Testis (tissue), 3 donors: ENCODE measurements around the gene EIF4A3. TPM values are rescaled to one million over a fixed set of nuclear protein-coding genes. Genes with fewer than 3 reads are reported as not detected.

Experiments used
- DNase-seq: peaks from one replicate; pipeline ENCODE4 v3.0.0-alpha.2; 2019
- H3K27ac ChIP-seq, 2 donors: fragments of 200-600 bp; sonication (generic); one replicate each; pipeline ENCODE4 v1.5.1; 2019
- H3K27me3 ChIP-seq: fragments of 200-600 bp; sonication (generic); one replicate; pipeline ENCODE4 v1.5.1; 2019
- H3K36me3 ChIP-seq: fragments of 200-600 bp; sonication (generic); one replicate; pipeline ENCODE4 v1.5.1; 2017; ENCODE audit warnings: low read depth; ENCODE audit errors: missing control alignments
- H3K4me1 ChIP-seq: fragments of 200-600 bp; sonication (generic); one replicate; pipeline ENCODE4 v1.5.1; 2019
- H3K4me3 ChIP-seq, 2 donors: fragments of 200-600 bp; sonication (generic); one replicate each; pipeline ENCODE4 v1.5.1; 2017 to 2019
- H3K9me3 ChIP-seq: fragments of 200-600 bp; sonication (generic); one replicate; pipeline ENCODE4 v1.5.1; 2017
- POLR2A ChIP-seq: fragments of 450-650 bp; IDR thresholded peaks from one replicate; pipeline ENCODE4 v1.6.1; 2017; ENCODE audit warnings: antibody characterized with exemption, mild to moderate bottlenecking, moderate library complexity
- WGBS, 2 donors: methylation state at CpG; one replicate each; pipeline ENCODE4 v1.1.5; 2018; 5-methylcytosine and 5-hydroxymethylcytosine counted together
- intact Hi-C: fragments of 100-400 bp; cut with DNase I; formaldehyde crosslinking; loops from one replicate; pipeline ENCODE4 v1.15.1; 2023; ENCODE audit warnings: low total_unique reads
- polyA plus RNA-seq: library from polyadenylated mRNA; stranded (reverse); fragments of 350-450 nt; fragmentation: Illumina TruSeq; extraction: RNeasy Lipid Tissue Mini Kit (QIAGEN cat#74804); gene quantifications from one replicate; pipeline ENCODE4 v1.2.3, GENCODE V29; 2014; ENCODE audit warnings: low read depth, low replicate concordance; ENCODE audit not compliant: insufficient read depth
- total RNA-seq, 2 donors: library from RNA; depleted of rRNA; stranded (reverse); fragments of >200 nt; gene quantifications; one replicate each; pipeline ENCODE4 v1.2.3, GENCODE V29; 2016
- TF ChIP-seq, protein P1 (sequence below), 3 experiments: fragments of 450-650 bp in 2 of 3; fragments of 200-600 bp in 1 of 3; sonication (generic) in 1 of 3; IDR thresholded peaks; one replicate each; pipeline ENCODE4 v1.5.1; 2016 to 2019; ENCODE audit warnings: antibody characterized with exemption in 3 of 3, mild to moderate bottlenecking in 2 of 3, moderate library complexity in 1 of 3

Gene EIF4A3
- total and polyA plus RNA-seq, 3 donors from 2014 or later, result 67.1 to 99.3 (median 85.6) TPM

DNA sequence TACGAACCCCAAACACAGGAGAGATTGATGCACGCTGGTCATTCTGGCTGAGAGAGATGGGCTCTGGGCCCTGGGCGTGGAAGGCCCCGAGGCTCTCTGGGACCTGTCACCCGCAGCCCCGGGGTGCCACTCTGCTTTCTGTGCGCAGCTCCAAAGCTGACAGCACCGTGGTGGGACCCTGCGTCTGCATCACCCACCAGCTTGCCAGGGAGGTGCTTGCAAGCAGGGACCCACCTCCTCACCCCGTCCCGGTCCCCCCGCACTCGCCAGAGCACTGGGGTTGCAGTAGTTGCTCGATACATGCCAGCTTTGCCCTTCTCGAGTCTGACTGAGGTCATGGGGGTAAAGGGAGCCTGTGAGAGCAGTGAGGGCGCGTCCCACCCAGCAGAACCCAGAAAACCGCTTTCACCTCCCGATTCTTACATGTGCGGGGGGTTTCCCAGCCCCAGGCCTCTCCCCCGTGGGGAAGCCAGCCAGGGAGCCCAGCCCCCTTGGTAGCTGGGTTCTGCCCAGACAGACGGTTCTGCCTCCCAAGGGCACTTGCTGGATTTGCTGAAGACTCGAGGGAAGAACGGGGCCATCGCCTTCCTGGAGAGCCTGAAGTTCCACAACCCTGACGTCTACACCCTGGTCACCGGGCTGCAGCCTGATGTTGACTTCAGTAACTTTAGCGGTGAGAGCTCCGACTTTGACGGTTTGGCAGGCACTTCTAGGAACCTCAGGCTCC is 35.4 kb upstream of the EIF4A3 start:
- no peak for TF ChIP-seq POLR2A
- TF ChIP-seq, protein P1, sequence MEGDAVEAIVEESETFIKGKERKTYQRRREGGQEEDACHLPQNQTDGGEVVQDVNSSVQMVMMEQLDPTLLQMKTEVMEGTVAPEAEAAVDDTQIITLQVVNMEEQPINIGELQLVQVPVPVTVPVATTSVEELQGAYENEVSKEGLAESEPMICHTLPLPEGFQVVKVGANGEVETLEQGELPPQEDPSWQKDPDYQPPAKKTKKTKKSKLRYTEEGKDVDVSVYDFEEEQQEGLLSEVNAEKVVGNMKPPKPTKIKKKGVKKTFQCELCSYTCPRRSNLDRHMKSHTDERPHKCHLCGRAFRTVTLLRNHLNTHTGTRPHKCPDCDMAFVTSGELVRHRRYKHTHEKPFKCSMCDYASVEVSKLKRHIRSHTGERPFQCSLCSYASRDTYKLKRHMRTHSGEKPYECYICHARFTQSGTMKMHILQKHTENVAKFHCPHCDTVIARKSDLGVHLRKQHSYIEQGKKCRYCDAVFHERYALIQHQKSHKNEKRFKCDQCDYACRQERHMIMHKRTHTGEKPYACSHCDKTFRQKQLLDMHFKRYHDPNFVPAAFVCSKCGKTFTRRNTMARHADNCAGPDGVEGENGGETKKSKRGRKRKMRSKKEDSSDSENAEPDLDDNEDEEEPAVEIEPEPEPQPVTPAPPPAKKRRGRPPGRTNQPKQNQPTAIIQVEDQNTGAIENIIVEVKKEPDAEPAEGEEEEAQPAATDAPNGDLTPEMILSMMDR (IDR thresholded peaks at IDR 0.05), result no peak
- H3K27ac ChIP-seq, result no peak overlapping the region
- H3K4me1 ChIP-seq, result no peaks in the 10 kb centered on the region
- no peaks in the 10 kb centered on the region for H3K9me3 ChIP-seq
- intact Hi-C loops, result no loop called here
- no peak overlapping the region for H3K4me3 ChIP-seq
- no peaks in the 10 kb centered on the region for H3K36me3 ChIP-seq
- no peak for DNase-seq
- 89 to 91% methylated on average over 19 to 29 of the region's 30 CpGs for WGBS, 2 donors
- H3K27me3 ChIP-seq, result no peaks in the 10 kb centered on the region

DNA sequence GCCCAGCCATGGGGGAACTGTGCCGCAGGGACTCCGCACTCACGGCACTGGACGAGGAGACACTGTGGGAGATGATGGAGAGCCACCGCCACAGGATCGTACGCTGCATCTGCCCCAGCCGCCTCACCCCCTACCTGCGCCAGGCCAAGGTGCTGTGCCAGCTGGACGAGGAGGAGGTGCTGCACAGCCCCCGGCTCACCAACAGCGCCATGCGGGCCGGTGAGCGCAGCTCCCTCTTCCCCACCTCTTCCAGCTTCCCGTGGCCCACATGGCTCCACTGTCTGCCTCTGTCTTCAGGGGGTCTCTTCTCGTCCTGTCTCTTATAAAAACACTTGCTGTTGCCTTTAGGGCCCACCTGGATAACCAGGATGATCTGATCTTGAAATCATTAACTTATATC is 34.5 kb upstream of the EIF4A3 start:
- Histone ChIP-seq H3K9me3 (no peaks in the 10 kb centered on the region), H3K36me3 (no peaks in the 10 kb centered on the region), H3K27ac (no peak overlapping the region), H3K27me3 (no peaks in the 10 kb centered on the region), H3K4me1 (no peaks in the 10 kb centered on the region), H3K4me3 (no peak overlapping the region)
- intact Hi-C loops, result no loop called here
- WGBS, 2 donors, result 89 to 94% methylated on average over 13 to 17 of the region's 17 CpGs
- DNase-seq, result no peak
- TF ChIP-seq, protein P1 (IDR thresholded peaks at IDR 0.05), result no peak
- no peak for TF ChIP-seq POLR2A

DNA sequence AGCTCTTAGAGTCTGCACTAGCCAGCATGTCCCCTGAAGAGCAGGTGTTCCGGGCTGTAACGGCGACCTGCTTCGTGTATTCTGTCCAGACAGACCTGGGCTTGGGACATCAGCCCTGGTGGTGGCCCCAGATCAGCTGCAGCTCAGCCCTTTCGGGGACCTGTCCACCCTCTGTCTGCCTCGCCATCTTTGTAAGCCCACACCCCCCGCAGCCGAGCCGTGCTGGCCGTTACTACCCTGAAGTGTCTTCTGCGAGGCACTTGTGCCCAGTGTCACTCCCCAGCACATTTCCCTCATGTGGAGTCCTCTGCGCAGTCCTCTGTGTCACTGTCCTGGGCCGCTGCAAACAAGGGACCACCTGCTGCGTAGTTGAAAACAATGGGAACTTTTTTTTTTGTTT is 33.3 kb upstream of the EIF4A3 start:
- no peak overlapping the region for H3K27ac ChIP-seq
- H3K4me1 ChIP-seq, result no peaks in the 10 kb centered on the region
- H3K9me3 ChIP-seq, result no peaks in the 10 kb centered on the region
- no peak overlapping the region for H3K4me3 ChIP-seq
- TF ChIP-seq, protein P1 (IDR thresholded peaks at IDR 0.05), result no peak
- no peak for TF ChIP-seq POLR2A
- no peaks in the 10 kb centered on the region for H3K36me3 ChIP-seq
- no peaks in the 10 kb centered on the region for H3K27me3 ChIP-seq
- intact Hi-C loops, result no loop called here
- 87 to 91% methylated on average over 6 to 14 of the region's 14 CpGs for WGBS, 2 donors
- no peak for DNase-seq

DNA sequence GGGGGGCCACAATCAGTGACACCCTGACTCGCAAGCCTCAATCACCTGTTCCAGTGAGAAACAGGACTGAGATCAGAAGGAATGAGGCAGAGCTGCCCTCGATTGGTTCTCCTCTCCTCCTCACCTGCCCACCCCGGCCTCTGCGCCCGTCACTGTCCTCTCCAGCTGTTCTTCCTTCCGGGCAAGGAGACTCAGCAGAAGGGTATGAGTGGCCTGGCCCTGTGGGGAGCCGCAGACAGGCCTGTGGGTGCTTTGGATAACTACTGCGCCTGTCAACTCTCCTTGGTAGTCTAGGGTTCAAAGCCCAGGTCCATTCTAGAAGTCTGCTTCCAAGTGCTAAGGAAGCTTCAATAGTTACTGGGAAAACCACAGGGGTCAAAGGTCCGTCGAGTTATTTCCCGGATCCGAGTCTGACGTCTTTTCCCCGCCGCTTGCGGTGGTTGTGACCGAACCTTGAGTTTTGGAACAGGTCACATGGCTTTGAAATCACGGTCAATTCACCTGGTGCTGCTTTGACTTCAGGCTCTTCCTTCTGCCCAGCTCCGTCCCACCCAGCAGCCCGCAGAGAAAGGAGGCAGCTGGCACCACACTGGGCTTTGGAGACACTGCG is 31.2 kb upstream of the EIF4A3 start:
- H3K27me3 ChIP-seq, result no peaks in the 10 kb centered on the region
- no peak for DNase-seq
- no peaks in the 10 kb centered on the region for H3K4me1 ChIP-seq
- no peaks in the 10 kb centered on the region for H3K9me3 ChIP-seq
- H3K36me3 ChIP-seq, result no peaks in the 10 kb centered on the region
- H3K4me3 ChIP-seq, result no peak overlapping the region
- WGBS, 2 donors, result 87 to 96% methylated on average over 21 of the region's 21 CpGs
- TF ChIP-seq, protein P1 (IDR thresholded peaks at IDR 0.05), result no peak
- TF ChIP-seq POLR2A, result no peak
- intact Hi-C loops, result no loop called here
- no peak overlapping the region for H3K27ac ChIP-seq
